TTC549 (cell line): Measurements from ENCODE around the gene KLHL5.
"Not testable (repeated sequence)": the region's sequence is repeated elsewhere in the genome, so short reads cannot be mapped to it uniquely, and the experiment has no call there.

Experiments
- FAIRE-seq: peaks from 2 replicates; lab custom pipeline; 2012; peaks lifted over from hg19 to GRCh38; lab: Jason Lieb, UNC

Gene KLHL5

DNA sequence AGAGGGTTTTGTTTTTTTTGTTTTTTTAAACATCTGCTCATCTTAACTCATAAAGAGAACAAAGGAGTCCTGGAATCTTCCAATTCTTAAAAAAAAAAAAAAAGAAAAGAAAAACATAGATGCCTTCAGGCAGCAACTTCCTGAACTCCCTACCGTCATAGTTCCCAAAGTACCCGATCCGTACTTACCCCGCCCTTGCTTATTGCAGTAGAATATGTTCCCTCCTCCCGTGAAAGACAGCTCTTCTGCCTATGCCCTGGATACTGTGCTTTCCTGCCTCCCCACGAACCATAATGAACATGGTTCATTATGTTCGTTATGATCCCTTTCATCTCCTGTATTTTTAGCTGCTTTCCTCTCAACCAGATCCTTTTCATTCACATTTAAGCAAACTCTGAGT lies 40.3 kb downstream of the KLHL5 start:
- no peak for FAIRE-seq

DNA sequence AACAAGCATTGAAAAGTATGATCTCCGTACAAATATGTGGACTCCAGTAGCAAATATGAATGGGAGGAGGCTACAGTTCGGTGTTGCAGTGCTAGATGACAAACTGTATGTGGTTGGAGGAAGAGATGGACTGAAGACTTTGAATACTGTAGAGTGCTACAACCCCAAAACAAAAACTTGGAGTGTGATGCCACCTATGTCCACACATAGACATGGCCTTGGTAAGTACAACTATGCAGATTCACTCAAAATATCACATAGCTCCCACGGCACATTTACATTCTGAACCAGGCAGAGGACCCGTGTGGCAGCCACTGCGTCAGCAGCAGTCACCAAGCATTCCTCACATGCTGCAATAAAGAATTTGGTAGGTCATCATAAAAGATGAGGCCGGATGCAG lies 41.3 kb downstream of the KLHL5 start:
- FAIRE-seq, result no peak

DNA sequence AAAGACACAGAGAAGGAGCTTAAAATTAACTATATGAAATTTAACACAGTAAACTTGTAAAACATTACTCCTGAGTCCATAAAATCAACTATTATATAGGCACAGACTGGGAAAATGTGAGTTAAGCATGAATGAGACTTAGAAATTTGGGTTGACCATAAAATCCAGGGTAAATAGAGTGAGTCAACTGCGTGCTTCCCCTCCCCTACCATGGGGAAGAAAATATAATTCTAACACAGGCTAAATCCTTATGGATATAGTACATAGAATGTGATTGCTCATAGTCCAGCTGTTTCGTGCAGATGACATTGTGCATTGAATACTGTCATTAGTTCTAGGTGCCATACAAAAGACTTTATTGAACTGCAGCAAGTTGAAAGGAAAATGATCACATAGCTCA lies 42.2 kb downstream of the KLHL5 start:
- FAIRE-seq, result no peak

DNA sequence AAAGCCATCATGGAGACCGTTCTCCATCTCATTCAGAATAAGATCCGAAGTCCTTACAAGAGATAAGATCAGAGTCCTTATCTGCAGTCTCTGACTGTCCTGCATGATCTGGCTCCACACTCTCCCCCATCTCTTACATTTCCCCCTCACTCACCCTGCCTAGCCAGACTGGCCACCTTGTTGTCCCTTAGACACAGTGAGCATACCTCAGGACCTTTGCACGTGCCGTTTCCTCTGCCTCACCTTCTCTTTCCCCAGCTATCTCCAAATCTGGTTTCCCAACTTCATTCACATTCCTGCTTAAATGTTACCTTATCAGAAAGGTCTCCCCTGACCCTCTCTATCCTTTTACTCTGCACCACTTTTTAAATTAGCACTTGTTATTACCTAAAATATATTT lies 44.0 kb downstream of the KLHL5 start:
- no peak for FAIRE-seq

DNA sequence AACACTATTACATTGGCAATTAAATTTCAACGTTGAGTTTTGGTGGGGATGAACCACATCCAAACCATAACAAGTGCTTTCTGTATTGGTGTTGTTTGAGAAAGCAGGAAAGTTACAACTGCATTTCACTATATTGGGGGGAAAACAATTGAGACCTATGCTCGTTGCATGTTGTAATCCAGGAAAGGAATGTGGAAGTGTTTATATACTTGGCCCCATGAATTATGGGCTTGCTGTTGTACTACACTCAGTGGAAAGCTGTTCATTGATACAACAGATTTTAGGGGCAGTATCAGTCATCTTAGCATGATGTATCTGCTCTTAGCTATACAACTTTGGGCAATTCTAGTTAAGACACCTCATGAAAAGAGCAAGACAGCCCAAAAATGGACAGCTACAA lies 52.4 kb downstream of the KLHL5 start:
- no peak for FAIRE-seq

DNA sequence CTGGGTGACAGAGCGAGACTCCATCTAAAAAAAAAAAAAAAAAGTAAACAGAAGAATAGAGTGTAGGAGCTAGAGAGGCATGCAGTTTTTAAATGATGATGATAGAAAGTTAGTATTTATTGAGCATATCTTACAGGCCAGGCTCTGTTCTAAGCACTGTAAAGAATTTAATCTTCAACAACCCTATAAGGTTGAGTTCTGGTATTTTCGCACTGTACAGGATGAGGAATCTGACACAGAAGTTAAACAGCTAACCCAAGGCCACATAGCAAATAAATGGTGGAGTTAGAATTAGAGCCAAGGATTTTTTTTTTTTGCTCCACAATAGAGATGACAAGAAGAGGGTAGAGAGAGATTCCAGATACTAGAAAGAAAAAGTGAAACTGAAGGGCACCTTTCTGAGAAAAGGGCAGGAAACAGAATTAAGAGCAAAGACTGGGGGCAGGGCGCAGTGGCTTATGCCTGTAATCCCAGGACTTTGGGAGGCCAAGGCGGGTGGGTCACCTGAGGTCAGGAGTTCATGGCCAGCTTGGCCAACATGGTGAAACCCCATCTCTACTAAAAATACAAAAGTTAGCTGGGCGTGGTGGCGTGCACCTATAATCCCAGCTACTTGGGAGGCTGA lies 56.1 kb downstream of the KLHL5 start:
- FAIRE-seq, result no peak

DNA sequence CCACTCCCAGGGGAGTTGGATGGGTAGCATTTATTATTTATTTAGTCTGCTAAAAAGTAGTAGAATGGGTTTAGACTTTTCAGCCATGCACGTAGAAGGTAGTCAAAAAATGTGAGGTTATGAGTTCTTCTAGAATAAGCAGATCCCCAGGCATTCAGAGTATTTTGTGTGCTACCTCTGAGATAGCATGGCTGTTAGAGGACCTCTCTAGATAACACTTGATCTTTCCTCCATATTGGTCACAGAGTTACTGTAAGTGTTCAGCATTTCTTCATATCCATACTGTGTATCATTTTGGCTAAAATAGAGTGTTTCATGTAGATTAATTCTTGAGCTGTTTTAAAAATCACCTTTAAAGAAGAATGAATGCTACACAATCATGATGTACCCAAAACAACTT lies 58.4 kb downstream of the KLHL5 start:
- no peak for FAIRE-seq

DNA sequence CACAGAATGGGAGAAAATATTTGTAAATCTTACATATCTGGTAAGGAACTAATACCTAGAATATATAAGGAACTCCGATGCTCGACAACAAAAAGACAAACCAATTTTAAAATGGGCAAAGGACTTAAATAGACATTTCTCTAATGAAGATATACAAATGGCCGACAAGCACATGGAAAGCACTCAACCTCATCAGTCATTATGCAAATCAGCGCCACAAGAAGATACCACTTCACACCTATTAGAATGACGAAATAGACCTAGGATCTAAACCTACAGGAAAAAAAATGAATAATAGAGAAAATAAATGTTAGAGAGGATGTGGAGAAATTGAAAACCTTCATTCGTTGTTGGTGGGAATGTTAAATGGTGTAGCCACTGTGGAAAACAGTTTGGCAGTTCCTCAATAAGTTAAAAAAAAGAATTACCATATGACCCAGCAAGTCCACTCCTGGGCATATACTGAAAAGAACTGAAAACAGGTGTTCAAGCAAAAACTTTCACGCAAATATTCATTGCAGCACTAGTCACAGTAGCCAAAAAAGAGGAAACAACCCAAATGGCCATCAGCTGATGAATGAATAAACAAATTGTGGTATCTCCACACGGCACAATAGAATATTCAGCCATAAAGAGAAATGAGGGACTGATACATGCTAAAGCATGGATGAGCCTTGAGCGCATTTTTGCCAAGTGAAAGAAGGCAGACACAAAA lies 63.0 kb downstream of the KLHL5 start:
- no peak for FAIRE-seq

DNA sequence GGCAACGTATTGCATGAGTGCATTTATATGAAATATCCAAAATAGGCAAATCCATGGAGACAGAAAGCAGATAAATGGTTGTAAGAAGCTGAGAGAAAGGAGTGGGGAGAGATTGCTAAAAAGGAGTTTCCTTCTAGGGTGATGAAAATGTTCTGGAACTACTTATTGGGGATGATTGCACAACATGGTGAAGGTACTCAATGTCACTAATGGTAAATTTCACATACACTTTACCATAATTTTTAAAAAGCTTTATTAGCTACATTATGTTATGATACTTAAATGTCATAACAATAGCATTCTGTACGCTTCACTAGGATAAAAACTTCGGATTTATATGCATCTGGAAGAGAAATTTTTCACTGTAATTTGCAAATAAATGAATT lies 63.6 kb downstream of the KLHL5 start:
- no peak for FAIRE-seq

DNA sequence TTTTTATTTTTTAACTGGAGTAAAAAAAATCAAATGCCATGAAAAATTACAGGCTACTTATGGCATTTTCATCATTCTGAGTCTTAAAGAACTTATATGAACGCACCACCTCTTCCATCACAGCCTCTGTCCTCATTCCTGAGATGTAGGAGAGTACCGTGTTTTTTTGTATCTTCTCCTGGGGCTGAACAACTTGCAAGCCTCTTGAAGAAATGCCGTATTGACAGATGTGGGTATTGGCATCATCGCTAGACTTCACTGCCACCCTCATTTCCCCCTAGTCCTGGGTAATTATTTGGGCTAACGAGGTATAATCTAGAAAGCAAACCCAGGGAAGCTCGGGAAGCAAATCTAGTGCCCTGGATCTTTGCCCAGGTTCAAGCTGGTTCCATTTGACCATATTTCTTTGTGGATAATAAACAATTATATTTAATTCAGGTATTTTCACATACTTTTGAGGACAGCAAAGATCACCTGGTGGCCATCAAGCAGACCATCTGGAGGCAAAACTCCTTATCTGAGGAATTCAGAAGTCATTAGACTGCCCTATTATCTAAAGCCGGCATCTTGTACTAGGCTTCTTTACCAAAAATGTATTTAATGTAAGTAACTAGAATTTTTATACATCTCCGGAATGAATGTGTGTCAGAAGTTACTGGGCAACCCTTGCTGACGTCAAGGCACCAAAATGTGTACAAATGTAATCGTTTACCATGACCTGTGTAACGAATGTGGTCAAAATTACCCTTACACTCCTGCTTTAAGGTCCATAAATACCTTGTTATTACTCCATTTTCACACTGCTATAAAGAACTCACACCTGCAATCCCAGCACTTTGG lies 64.4 kb downstream of the KLHL5 start:
- no peak for FAIRE-seq

DNA sequence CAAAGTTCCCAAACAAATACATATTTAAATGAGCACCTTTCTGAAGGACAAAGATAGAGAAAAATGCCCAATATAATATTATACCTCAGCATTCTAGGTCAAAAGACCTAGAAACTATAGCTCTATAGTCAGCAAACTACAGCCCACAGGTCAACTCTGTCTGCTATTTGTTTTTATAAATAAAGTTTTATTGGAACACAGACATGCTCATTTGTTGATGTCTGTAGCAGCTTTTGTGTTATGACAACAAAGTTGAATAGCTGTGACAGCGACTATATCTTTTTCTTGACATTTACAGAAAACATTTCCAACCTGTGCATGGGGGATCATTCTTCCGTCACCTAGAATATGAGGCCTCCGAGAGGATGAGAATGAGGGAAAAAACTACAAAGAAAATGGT lies 71.6 kb downstream of the KLHL5 start:
- no peak for FAIRE-seq

DNA sequence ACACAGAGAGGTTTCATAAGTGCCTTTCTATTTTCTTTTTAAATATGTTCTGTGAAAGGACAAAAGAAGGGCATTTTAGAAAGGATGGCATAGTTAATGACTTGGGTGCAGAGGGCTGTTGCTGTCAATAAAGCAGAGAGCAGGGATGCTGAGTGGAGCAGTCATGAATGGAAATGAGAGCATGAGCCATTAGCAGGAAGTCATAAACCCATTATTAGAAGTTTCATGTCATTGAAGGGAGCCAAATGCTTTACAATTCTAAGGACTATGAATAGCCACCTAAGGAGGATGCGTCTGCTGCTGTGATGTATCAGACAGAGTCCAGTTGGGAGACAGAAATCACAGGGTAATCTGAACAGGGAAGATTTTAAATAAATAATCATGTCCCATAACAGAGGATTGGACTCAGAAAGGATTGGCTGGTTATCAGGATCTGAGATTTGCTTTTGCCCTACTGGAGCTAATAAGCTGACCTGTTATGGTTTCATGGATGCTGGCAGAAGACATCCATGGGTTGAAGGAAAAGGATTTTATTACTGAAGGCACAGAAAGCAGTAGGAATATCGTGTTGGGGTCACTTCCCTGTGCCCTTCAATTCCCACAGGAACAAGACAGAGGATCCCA lies 72.8 kb downstream of the KLHL5 start:
- no peak for FAIRE-seq

DNA sequence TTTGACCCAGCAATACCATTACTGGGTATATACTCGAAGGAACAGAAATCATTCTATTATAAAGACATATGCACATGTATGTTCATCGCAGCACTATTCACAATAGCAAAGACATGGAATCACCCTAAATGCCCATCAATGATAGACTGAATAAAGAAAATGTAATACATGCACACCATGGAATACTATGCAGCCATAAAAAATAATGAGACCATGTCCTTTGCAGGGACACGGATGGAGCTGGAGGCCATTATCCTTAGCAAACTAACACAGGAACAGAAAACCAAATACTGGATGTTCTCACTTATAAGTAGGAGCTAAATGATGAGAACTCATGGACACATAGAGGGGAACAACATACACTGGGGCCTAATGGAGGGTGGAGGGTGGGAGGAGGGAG lies 76.2 kb downstream of the KLHL5 start:
- FAIRE-seq, result not testable (repeated sequence)

DNA sequence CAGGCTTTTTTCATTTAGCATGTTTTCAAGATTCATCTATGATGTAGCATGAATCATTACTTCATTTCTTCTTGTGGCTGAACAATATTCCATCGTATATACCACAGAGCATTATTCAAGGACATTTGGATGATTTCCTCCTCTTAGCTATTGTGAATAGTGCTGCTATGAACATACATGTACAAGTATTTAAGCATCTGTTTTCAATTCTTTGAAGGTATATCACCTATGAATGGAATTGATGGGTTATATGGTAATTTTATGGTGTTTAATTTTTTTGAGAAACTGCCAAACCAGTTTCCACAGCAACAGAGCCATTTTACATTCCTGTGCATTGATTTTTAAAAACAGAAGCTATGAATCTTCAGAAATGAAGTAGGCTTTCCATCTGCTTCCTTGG lies 84.2 kb downstream of the KLHL5 start:
- FAIRE-seq, result no peak

DNA sequence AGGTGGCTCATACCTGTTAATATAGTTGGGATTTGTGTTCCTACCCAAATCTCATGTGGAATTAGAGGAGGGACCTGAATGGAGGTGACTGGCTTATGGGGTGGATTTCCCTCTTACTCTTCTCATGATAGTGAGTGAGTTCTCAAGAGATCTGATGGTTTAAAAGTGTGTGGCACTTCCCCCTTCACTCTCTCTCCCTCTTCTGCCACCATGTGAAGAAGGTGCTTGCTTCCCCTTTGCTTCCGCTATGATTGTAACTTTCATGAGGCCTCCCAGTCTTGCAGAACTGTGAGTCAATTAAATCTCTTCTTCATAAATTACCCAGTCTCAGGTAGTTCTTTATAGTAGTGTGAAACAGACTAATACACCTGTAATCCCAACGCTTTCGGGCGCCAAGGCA lies 92.0 kb downstream of the KLHL5 start:
- no peak for FAIRE-seq

DNA sequence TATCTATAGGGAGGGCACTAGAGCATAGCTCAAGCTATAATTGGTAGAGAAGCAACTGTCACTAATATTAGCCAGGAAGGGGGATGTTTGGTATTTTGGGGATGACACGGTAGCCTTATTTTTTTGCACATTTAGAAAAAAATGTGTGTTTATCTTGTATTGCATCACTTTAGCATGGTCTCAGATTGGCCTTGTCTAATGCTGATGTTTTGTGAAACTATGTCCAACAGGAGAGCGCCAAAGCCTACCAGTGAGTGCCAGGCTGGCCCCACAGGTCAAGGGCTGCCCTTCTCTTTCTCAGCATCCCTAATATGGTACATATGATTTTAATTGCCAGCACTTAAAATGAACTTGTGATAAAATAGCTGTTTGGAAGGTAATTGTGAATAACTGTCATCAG lies 95.5 kb downstream of the KLHL5 start:
- no peak for FAIRE-seq

DNA sequence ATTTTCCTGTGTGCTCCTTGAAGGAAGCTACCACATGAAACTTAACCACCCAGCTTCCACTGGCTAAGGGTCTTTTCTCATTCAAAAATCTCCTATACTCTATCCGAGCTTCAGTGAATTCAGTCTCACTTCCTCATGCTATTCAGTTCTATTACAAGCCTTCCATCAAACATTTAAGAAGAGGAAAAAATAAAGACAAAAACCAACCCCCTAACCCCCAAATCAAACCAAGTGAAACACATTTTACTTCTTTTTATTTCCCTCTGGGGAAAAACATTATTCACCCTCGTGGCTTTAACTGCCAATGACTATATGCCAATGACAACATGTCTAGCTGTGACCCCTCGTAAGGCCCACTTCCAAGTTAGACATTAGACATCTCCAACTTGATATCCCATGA lies 104.1 kb downstream of the KLHL5 start:
- FAIRE-seq, result no peak

DNA sequence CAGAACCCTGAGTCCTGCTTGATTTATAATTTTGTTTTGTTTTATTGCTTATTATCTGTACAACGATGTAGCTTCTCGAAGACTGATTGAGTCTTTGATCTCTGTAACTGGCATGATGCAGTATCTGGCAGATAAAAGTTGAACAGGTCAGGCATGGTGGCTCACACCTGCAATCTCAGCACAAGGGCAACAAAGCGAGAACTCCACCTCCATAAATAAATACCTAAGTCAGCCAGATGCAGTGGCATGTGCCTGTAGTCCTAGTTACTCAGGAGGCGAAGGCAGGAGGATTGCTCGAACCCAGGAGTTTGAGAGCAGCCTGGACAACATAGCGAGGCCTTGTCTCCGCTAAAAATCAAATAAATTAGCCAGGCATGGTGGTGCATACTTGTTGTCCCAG lies 104.6 kb downstream of the KLHL5 start:
- FAIRE-seq, result no peak

DNA sequence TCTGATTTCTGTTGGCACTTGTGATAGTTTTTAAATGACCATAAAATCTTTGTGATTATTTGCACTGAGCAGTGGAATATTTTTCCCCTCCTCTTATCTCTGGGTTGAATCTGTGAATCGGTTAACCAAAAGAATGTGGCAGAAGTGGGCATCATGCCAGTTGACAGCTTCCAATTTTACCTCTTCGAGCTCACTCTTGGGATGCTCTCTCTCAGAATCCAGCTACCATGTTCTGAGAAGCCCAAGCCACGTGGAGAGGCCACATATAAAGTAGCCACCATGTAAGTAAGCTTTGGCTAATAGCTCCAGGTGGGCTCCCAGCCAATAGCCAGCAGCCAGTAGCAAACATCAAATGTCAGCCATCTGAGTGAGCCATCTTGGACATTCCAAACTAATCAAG lies 107.4 kb downstream of the KLHL5 start:
- FAIRE-seq, result no peak

DNA sequence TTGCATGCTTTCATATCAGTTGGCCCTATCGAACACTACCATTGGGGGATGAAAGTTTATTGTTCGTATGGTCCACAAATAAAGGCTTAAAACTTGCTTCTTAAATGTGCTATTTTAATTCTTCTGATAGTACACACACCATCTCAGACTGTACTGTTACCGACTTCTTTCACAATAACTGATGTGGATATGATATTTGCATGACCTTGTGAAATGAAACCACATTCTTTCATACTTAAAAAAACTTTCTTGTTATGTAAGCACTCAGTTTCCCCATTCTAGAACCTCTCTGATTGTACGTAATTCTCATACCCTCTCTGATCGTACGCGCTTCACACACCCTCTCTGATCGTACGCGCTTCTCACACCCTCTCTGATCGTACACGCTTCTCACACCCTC lies 108.3 kb downstream of the KLHL5 start:
- FAIRE-seq, result no peak
